Measurements from ENCODE around the gene HOOK2. TPM values are rescaled to one million over a fixed set of nuclear protein-coding genes. Genes with fewer than 3 reads are reported as not detected.

The HOOK2 gene
- total and polyA plus RNA-seq, 9 of the 15 experiments (the other 6 are each of a cell fraction or from before 2014, with no cell fraction given) = 1.3 to 17.2 (median 9.9) TPM

GRCh38 chr19:12782424-12783290 lies 7.3 kb upstream of the HOOK2 start (continued):
- TF ChIP-seq ZNF639 (CRISPR knock-in tag; conservative IDR thresholded peaks at IDR 0.05 in 1 of 2, IDR thresholded peaks at IDR 0.05 in 1 of 2) (peak in 1 of 2 experiments; percentile 85; a peak in 2 of 4 replicates), ZNF134 (CRISPR knock-in tag; conservative IDR thresholded peaks at IDR 0.05) (0 out of 2 replicates have a peak, but pooled peaks have one; percentile 16), TRIM24 (IDR thresholded peaks at IDR 0.05) (0 out of 4 replicates have a peak, but pooled peaks of 1 of the 2 experiments have one; percentile 10), ZNF740 (CRISPR knock-in tag; IDR thresholded peaks at IDR 0.05) (peak; percentile 99), ZNF740 (tag; IDR thresholded peaks at IDR 0.05) (peak in 1 of 2 experiments; percentile 97; a peak in 2 of 4 replicates), TEAD4 (IDR thresholded peaks at IDR 0.05; ENCODE audit: low read length) (peak; percentile 21), TEAD4 (CRISPR knock-in tag; IDR thresholded peaks at IDR 0.05; ENCODE audit: borderline replicate concordance) (no peak), CXXC5 (CRISPR knock-in tag; IDR thresholded peaks at IDR 0.05) (peak; percentile 99), SMARCE1 (IDR thresholded peaks at IDR 0.05) (peak; percentile 39; the same call in 1 of the 2 replicates), CAMTA2 (CRISPR knock-in tag; conservative IDR thresholded peaks at IDR 0.05) (0 out of 2 replicates have a peak, but pooled peaks have one; percentile 31), ZBTB49 (CRISPR knock-in tag; IDR thresholded peaks at IDR 0.05; ENCODE audit: borderline replicate concordance) (no peak), KDM5B (IDR thresholded peaks at IDR 0.05; ENCODE audit: insufficient replicate concordance, low read depth, low read length) (peak; percentile 6), LEF1 (IDR thresholded peaks at IDR 0.05) (peak; percentile 28; the same call in 1 of the 2 replicates), ZNF197 (CRISPR knock-in tag; IDR thresholded peaks at IDR 0.05; ENCODE audit: low read depth) (no peak), DNMT1 (IDR thresholded peaks at IDR 0.05) (no peak), ZNF431 (CRISPR knock-in tag; IDR thresholded peaks at IDR 0.05) (no peak), FIP1L1 (IDR thresholded peaks at IDR 0.05; ENCODE audit: low read depth, low read length, poor library complexity, severe bottlenecking) (peak; percentile 95), HMG20A (CRISPR knock-in tag; conservative IDR thresholded peaks at IDR 0.05) (no peak), BMI1 (IDR thresholded peaks at IDR 0.05; ENCODE audit: low read length) (peak; percentile 80)
- TF ChIP-seq, protein P1, sequence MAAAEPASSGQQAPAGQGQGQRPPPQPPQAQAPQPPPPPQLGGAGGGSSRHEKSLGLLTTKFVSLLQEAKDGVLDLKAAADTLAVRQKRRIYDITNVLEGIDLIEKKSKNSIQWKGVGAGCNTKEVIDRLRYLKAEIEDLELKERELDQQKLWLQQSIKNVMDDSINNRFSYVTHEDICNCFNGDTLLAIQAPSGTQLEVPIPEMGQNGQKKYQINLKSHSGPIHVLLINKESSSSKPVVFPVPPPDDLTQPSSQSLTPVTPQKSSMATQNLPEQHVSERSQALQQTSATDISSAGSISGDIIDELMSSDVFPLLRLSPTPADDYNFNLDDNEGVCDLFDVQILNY (CRISPR knock-in tag; IDR thresholded peaks at IDR 0.05) = peak; percentile 75; the same call in 1 of the 2 replicates
